ENCODE data around the gene NDUFS6. TPM values are rescaled to one million over a fixed set of nuclear protein-coding genes. Genes with fewer than 3 reads are reported as not detected.

The NDUFS6 gene
- total and polyA plus RNA-seq, 2 donors (not counting 1 experiment from before 2014, with no cell fraction given), result 21.8 to 68.5 TPM

GRCh38 chr5:1857256-1857600, 56.0 kb downstream of the NDUFS6 start:
- H4K20me1 ChIP-seq (ENCODE audit: control insufficient read depth, extremely low read depth, insufficient read depth, low read length), result no peaks in the 10 kb centered on the region
- H2AFZ ChIP-seq (ENCODE audit: low read length), result no peak overlapping the region

GRCh38 chr5:1858436-1858835, 57.2 kb downstream of the NDUFS6 start:
- Histone ChIP-seq H3K4me1 (ENCODE audit: control insufficient read depth, extremely low read depth, insufficient read depth, low read length) (no peaks in the 10 kb centered on the region), H3K79me2 (ENCODE audit: control insufficient read depth, insufficient read depth, low read length) (no peaks in the 10 kb centered on the region), H3K4me2 (ENCODE audit: extremely low read depth, insufficient read depth, low read length) (no peak overlapping the region), H3K4me3 (replicated peaks in 1 of 4; ENCODE audit: control extremely low read depth in 1 of 4, insufficient read depth in 1 of 4, low read depth in 3 of 4, low read length in 4 of 4) (no peak overlapping the region), H4K20me1 (ENCODE audit: control insufficient read depth, extremely low read depth, insufficient read depth, low read length) (no peaks in the 10 kb centered on the region), H3K27me3 (ENCODE audit: control insufficient read depth, insufficient read depth, low read length) (peaks cover 4% of the 10 kb centered on the region), H3K9ac (ENCODE audit: insufficient read depth, low read length) (no peak overlapping the region), H3K36me3 (ENCODE audit: control insufficient read depth, insufficient read depth, low read length) (no peaks in the 10 kb centered on the region), H3K9me3 (ENCODE audit: control insufficient read depth, insufficient read depth, low read depth, low read length) (no peaks in the 10 kb centered on the region), H3K27ac (ENCODE audit: insufficient read depth, low read length) (no peak overlapping the region), H2AFZ (ENCODE audit: low read length) (no peak overlapping the region)
- DNase-seq (ENCODE audit: low read depth in 2 of 2), result no peak
- no peak for TF ChIP-seq EZH2 (IDR thresholded peaks at IDR 0.05; ENCODE audit: low read length, missing control alignments)
- TF ChIP-seq CTCF (conservative IDR thresholded peaks at IDR 0.05 in 1 of 2, IDR thresholded peaks at IDR 0.05 in 1 of 2; ENCODE audit: low read depth in 1 of 2, low read length in 2 of 2), result no peak

More at GRCh38 chr5:1857256-1857600, 56.0 kb downstream of the NDUFS6 start:
- Histone ChIP-seq H3K9ac (ENCODE audit: insufficient read depth, low read length) (no peak overlapping the region), H3K27me3 (ENCODE audit: control insufficient read depth, insufficient read depth, low read length) (peaks cover 4% of the 10 kb centered on the region), H3K4me3 (replicated peaks in 1 of 4; ENCODE audit: control extremely low read depth in 1 of 4, insufficient read depth in 1 of 4, low read depth in 3 of 4, low read length in 4 of 4) (no peak overlapping the region), H3K27ac (ENCODE audit: insufficient read depth, low read length) (no peak overlapping the region), H3K4me2 (ENCODE audit: extremely low read depth, insufficient read depth, low read length) (no peak overlapping the region), H3K79me2 (ENCODE audit: control insufficient read depth, insufficient read depth, low read length) (no peaks in the 10 kb centered on the region), H3K9me3 (ENCODE audit: control insufficient read depth, insufficient read depth, low read depth, low read length) (no peaks in the 10 kb centered on the region), H3K4me1 (ENCODE audit: control insufficient read depth, extremely low read depth, insufficient read depth, low read length) (no peaks in the 10 kb centered on the region), H3K36me3 (ENCODE audit: control insufficient read depth, insufficient read depth, low read length) (no peaks in the 10 kb centered on the region)
- no peak for DNase-seq (ENCODE audit: low read depth in 2 of 2)
- no peak for TF ChIP-seq EZH2 (IDR thresholded peaks at IDR 0.05; ENCODE audit: low read length, missing control alignments)
- TF ChIP-seq CTCF (conservative IDR thresholded peaks at IDR 0.05 in 1 of 2, IDR thresholded peaks at IDR 0.05 in 1 of 2; ENCODE audit: low read depth in 1 of 2, low read length in 2 of 2), result no peak

GRCh38 chr5:1859099-1859498, 57.9 kb downstream of the NDUFS6 start:
- H3K27me3 ChIP-seq (ENCODE audit: control insufficient read depth, insufficient read depth, low read length), result peaks cover 4% of the 10 kb centered on the region

More at GRCh38 chr5:1859099-1859498, 57.9 kb downstream of the NDUFS6 start:
- no peak for DNase-seq (ENCODE audit: low read depth in 2 of 2)
- Histone ChIP-seq H2AFZ (ENCODE audit: low read length) (no peak overlapping the region), H3K4me2 (ENCODE audit: extremely low read depth, insufficient read depth, low read length) (no peak overlapping the region), H4K20me1 (ENCODE audit: control insufficient read depth, extremely low read depth, insufficient read depth, low read length) (no peaks in the 10 kb centered on the region), H3K27ac (ENCODE audit: insufficient read depth, low read length) (no peak overlapping the region), H3K79me2 (ENCODE audit: control insufficient read depth, insufficient read depth, low read length) (no peaks in the 10 kb centered on the region), H3K9ac (ENCODE audit: insufficient read depth, low read length) (no peak overlapping the region), H3K36me3 (ENCODE audit: control insufficient read depth, insufficient read depth, low read length) (no peaks in the 10 kb centered on the region), H3K4me1 (ENCODE audit: control insufficient read depth, extremely low read depth, insufficient read depth, low read length) (no peaks in the 10 kb centered on the region), H3K9me3 (ENCODE audit: control insufficient read depth, insufficient read depth, low read depth, low read length) (no peaks in the 10 kb centered on the region), H3K4me3 (replicated peaks in 1 of 4; ENCODE audit: control extremely low read depth in 1 of 4, insufficient read depth in 1 of 4, low read depth in 3 of 4, low read length in 4 of 4) (no peak overlapping the region)
- TF ChIP-seq CTCF (conservative IDR thresholded peaks at IDR 0.05 in 1 of 2, IDR thresholded peaks at IDR 0.05 in 1 of 2; ENCODE audit: low read depth in 1 of 2, low read length in 2 of 2), result no peak
- no peak for TF ChIP-seq EZH2 (IDR thresholded peaks at IDR 0.05; ENCODE audit: low read length, missing control alignments)

Data from fibroblast of lung (primary cell).